ENCODE measurements around the gene CFAP100.
A peak's percentile ranks its signal among the peaks of the same experiment; 100 is the strongest.

Gene CFAP100

DNA sequence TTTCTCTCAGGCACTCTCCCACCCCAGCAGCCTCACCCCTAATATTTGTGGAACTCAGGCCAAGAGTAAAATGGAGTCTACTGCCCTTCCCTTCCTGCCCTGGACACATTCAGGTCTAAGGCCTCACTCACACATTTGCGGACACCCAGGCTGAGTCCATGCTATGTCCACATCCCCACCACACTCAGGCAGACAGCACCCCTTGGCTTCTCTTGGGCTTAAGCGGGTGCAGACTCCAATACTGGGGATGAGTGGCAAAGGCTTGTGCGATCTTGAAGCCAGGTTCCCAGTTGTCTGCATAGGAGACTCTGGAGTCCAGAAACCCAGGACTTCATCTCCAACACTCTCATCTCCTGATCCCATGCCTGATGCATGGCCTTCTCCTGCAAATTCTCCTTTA lies 17.5 kb upstream of the CFAP100 start:
- TF ChIP-seq, protein P1, sequence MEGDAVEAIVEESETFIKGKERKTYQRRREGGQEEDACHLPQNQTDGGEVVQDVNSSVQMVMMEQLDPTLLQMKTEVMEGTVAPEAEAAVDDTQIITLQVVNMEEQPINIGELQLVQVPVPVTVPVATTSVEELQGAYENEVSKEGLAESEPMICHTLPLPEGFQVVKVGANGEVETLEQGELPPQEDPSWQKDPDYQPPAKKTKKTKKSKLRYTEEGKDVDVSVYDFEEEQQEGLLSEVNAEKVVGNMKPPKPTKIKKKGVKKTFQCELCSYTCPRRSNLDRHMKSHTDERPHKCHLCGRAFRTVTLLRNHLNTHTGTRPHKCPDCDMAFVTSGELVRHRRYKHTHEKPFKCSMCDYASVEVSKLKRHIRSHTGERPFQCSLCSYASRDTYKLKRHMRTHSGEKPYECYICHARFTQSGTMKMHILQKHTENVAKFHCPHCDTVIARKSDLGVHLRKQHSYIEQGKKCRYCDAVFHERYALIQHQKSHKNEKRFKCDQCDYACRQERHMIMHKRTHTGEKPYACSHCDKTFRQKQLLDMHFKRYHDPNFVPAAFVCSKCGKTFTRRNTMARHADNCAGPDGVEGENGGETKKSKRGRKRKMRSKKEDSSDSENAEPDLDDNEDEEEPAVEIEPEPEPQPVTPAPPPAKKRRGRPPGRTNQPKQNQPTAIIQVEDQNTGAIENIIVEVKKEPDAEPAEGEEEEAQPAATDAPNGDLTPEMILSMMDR (IDR thresholded peaks at IDR 0.05; ENCODE audit: low read depth, low read length, missing control alignments): no peak
- H3K4me3 ChIP-seq (ENCODE audit: low read depth, low read length): no peak overlapping the region
- no peak for DNase-seq (ENCODE audit: low read depth)

DNA sequence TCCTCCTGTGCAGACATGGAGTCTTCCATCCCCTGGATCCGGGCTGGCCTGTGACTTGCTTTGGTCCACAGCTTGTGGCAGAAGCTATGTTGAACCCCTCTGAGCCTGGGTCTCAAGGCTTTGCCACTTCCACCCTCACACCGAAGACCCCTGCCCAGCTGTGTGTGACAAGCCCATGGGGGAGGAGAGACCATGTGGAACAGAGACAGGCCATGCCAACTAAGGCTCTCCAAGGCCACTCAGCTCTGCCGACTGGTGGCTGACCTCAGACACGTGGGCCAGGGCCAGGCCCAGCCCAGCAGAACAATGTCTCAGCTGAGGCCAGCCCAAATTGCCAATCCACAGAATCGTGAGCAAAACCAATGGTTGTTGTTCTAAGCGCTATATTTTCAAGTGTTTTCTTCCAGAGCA lies 16.4 kb upstream of the CFAP100 start:
- DNase-seq (ENCODE audit: low read depth): no peak
- TF ChIP-seq, protein P1 (IDR thresholded peaks at IDR 0.05; ENCODE audit: low read depth, low read length, missing control alignments): no peak
- no peak overlapping the region for H3K4me3 ChIP-seq (ENCODE audit: low read depth, low read length)

DNA sequence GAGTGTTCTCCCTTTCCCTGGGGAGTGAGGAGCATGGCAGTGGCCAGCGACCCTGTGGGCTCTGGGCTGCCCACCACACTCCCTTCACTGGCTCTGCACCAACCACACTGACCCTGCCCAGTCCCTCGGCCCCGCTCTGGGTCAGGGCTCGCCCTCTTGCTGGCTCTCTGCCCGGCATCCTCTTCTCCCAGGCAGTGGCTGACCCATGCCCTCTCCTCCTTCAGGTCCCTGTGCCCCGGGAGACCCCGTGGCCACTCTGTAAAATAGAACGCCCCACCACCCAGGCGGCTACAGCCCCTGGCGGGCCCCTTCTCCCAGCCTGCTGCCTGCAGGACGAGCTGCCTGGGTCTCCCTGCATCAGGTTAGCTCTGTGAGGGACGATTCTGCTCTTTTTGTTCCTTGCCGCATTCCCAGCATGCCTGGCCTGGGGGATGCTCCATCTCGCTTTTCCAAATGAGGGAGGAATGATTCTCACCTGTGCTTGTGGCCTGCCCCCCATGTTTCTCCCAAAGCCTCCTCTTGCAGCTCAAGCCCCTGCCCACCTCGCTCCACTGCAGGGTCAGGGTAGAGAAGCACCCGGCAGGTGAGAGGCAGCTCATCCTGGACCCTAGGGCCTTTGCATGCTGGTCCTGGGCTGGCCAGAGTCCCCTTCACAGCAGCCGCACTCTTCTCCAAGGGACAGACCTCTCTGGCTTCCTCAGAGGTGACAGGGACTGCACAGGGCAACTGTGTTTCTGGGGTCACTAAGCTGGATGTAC lies 14.5 kb upstream of the CFAP100 start:
- DNase-seq (ENCODE audit: low read depth): no peak
- no peak overlapping the region for H3K4me3 ChIP-seq (ENCODE audit: low read depth, low read length)
- TF ChIP-seq, protein P1 (IDR thresholded peaks at IDR 0.05; ENCODE audit: low read depth, low read length, missing control alignments): no peak

DNA sequence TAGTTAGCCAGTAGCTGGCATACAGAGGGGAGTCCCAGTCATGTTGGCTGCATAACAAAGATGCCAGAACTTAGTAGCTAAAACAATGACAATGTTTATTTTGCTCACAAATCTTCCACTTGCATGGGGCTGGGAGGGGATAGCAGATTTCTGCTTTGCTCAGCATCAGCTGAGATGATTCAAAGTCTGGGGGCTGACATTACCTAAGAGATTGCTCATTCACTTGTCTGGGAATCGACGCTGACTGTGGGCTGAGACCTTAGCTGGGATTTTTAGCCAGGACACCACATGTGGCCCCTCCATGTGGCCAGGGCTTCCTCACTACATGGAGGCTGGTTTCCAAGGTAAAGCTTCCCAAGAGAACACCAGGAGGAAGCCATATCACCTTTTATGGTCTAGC lies 12.7 kb upstream of the CFAP100 start:
- TF ChIP-seq, protein P1 (IDR thresholded peaks at IDR 0.05; ENCODE audit: low read depth, low read length, missing control alignments): no peak
- DNase-seq (ENCODE audit: low read depth): no peak
- H3K4me3 ChIP-seq (ENCODE audit: low read depth, low read length): no peak overlapping the region

DNA sequence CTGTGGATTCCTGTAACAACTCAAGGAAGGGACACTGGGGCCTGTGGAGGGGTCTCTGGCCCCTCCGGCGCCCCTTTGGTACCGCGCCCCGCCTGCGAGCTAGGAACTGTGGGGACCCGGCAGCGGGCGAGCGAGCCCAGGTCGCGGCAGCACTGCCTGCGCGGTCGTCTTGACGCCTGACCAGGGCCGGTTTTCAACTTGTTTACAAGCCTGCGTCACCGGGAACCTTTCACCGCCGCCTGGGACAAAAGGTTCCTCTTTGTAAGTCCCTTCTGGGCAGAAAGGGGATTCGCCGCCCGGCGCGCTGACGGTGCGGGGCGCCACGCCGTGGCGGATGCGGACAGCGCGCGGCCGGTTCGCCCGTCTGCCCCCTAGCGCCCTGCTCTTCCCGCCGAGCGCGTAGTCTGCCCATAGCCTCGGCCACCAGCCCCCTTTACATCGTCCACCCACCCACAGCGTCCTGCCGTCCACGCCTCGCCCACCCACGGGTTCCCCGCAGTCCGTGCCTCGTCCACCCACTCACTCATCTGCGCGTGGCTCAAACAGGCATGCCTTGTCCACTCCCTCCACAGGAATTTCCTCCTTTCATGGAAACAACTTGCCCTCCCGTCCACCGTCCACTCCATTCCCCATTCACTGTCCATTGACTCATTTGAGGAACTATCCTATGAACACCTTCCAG lies 5.5 kb upstream of the CFAP100 start:
- peak overlapping the region; percentile 6; the same call in 1 of the 2 replicates for H3K4me3 ChIP-seq (ENCODE audit: low read depth, low read length)
- TF ChIP-seq, protein P1 (IDR thresholded peaks at IDR 0.05; ENCODE audit: low read depth, low read length, missing control alignments): peak; percentile 84
- peak; percentile 16 for DNase-seq (ENCODE audit: low read depth)

DNA sequence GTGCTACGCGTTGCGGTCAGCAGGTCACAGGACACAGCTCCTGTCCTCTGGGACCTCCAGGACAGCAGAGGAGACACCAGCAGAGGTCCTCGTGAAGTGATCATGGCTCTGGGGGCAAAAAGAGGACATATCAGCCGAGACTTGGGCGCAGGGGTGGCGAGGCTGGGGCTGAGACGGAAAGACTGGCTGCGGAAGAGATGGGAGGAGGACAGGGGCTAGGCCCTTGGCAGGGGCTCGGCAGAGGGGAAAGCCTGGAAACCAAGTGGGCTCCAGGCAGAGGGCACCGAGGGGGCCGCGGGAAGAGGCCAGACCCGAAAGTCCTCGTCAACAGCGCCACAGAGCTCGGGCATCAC lies 4.9 kb upstream of the CFAP100 start:
- no peak overlapping the region for H3K4me3 ChIP-seq (ENCODE audit: low read depth, low read length)
- no peak for DNase-seq (ENCODE audit: low read depth)
- TF ChIP-seq, protein P1 (IDR thresholded peaks at IDR 0.05; ENCODE audit: low read depth, low read length, missing control alignments): no peak

Data from GM12864 (cell line).